K562 (cell line): Measurements from ENCODE around the gene VNN1.

Experiments
- ARID2 ChIP-seq: fragments of 450-650 bp; IDR thresholded peaks from 2 replicates; pipeline ENCODE4 v1.6.1; 2017; ENCODE audit warnings: antibody characterized with exemption, mild to moderate bottlenecking
- TF ChIP-seq, protein P1 (sequence below): sonication (generic); formaldehyde crosslinking; IDR thresholded peaks from 2 replicates; pipeline ENCODE4 v1.8.0; 2022; ENCODE audit warnings: mild to moderate bottlenecking, missing genetic modification reagents

DNA sequence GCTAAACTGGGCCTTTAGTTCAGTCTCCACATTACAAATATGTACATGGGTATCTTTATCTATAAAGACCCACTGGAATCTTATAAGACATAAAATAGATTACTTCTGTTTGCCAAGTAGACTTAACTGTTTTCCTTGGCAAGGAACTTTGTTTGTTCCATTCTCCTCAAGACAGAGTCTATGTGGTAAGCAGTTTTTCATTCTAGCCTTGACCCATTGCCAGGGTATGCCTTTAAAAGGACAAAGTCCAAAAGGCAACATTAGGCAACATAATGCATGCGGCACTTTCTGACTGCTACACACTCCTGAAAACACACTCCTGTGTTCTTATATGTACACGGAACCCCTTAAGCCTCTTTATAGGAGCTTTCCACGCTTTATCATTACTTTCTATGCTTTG, 20.4 kb downstream of the VNN1 start:
- no peak for TF ChIP-seq ARID2
- TF ChIP-seq, protein P1, sequence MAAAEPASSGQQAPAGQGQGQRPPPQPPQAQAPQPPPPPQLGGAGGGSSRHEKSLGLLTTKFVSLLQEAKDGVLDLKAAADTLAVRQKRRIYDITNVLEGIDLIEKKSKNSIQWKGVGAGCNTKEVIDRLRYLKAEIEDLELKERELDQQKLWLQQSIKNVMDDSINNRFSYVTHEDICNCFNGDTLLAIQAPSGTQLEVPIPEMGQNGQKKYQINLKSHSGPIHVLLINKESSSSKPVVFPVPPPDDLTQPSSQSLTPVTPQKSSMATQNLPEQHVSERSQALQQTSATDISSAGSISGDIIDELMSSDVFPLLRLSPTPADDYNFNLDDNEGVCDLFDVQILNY (CRISPR knock-in tag), result no peak
